ENCODE results near the gene ZDHHC14.

ZDHHC14 gene

GRCh38 chr6:157610451-157610999, 229.5 kb downstream of the ZDHHC14 start:
- no peak overlapping the region for H3K4me2 ChIP-seq (ENCODE audit: insufficient read depth, low read length, poor library complexity, severe bottlenecking)
- H2BK5ac ChIP-seq (ENCODE audit: low read length): no peak overlapping the region
- no peak overlapping the region for H3K23ac ChIP-seq (ENCODE audit: low read depth, low read length, poor library complexity)
- no CpG with 5 or more reads among the region's 9 CpGs for WGBS, 2 donors (ENCODE audit: extremely low coverage in 2 of 2, insufficient read length in 2 of 2, insufficient replicate concordance in 1 of 2)
- H3K36me3 ChIP-seq (replicated peaks in 1 of 2; ENCODE audit: control insufficient read depth in 2 of 2, insufficient read depth in 2 of 2, low read length in 2 of 2): no peaks in the 10 kb centered on the region
- no peaks in the 10 kb centered on the region for H3K27me3 ChIP-seq (ENCODE audit: control insufficient read depth in 3 of 3, insufficient read depth in 3 of 3, low read depth in 1 of 3, low read length in 3 of 3)
- no peak overlapping the region for H2BK12ac ChIP-seq (ENCODE audit: low read length)
- H2BK15ac ChIP-seq (ENCODE audit: low read length): no peak overlapping the region
- no peak overlapping the region for H2AFZ ChIP-seq (ENCODE audit: low read length)
- DNase-seq (ENCODE audit: low spot score): no peak
- H3K4ac ChIP-seq (ENCODE audit: low read length): no peak overlapping the region
- no peak overlapping the region for H3K9ac ChIP-seq (ENCODE audit: low read depth, low read length, poor library complexity)
- H4K8ac ChIP-seq (ENCODE audit: low read depth, low read length): no peak overlapping the region
- no peak overlapping the region for H2AK5ac ChIP-seq (ENCODE audit: low read depth, low read length)
- no peak overlapping the region for H3K14ac ChIP-seq (ENCODE audit: low read length)
- no peaks in the 10 kb centered on the region for H3K9me3 ChIP-seq (replicated peaks in 1 of 2; ENCODE audit: control insufficient read depth in 2 of 2, insufficient read depth in 1 of 2, low read depth in 1 of 2, low read length in 2 of 2)
- H3K27ac ChIP-seq (replicated peaks; ENCODE audit: low read length): no peak overlapping the region
- no peak overlapping the region for H3K4me3 ChIP-seq (ENCODE audit: low read length in 2 of 2)
- H4K91ac ChIP-seq (ENCODE audit: low read depth, low read length, poor library complexity): no peak overlapping the region
- no peak overlapping the region for H3K18ac ChIP-seq (ENCODE audit: low read length)
- H3K4me1 ChIP-seq (ENCODE audit: control insufficient read depth in 2 of 2, insufficient read depth in 1 of 2, low read depth in 1 of 2, low read length in 2 of 2): peaks cover 7 to 17% of the 10 kb centered on the region in 2 donors
- H3K79me1 ChIP-seq (ENCODE audit: low read depth, low read length): peaks cover 3% of the 10 kb centered on the region
- H2BK120ac ChIP-seq (ENCODE audit: low read depth, low read length): no peak overlapping the region

- Histone ChIP-seq H2BK15ac (ENCODE audit: low read length) (no peak overlapping the region), H2AFZ (ENCODE audit: low read length) (no peak overlapping the region), H3K4me2 (ENCODE audit: insufficient read depth, low read length, poor library complexity, severe bottlenecking) (no peak overlapping the region), H4K91ac (ENCODE audit: low read depth, low read length, poor library complexity) (no peak overlapping the region), H3K4me3 (ENCODE audit: low read length in 2 of 2) (no peak overlapping the region), H2AK5ac (ENCODE audit: low read depth, low read length) (no peak overlapping the region), H2BK12ac (ENCODE audit: low read length) (no peak overlapping the region), H3K4me1 (ENCODE audit: control insufficient read depth in 2 of 2, insufficient read depth in 1 of 2, low read depth in 1 of 2, low read length in 2 of 2) (peaks cover 7 to 17% of the 10 kb centered on the region in 2 donors), H3K9ac (ENCODE audit: low read depth, low read length, poor library complexity) (no peak overlapping the region), H2BK5ac (ENCODE audit: low read length) (no peak overlapping the region), H3K36me3 (replicated peaks in 1 of 2; ENCODE audit: control insufficient read depth in 2 of 2, insufficient read depth in 2 of 2, low read length in 2 of 2) (no peaks in the 10 kb centered on the region), H3K23ac (ENCODE audit: low read depth, low read length, poor library complexity) (no peak overlapping the region), H3K79me1 (ENCODE audit: low read depth, low read length) (peaks cover 3% of the 10 kb centered on the region), H2BK120ac (ENCODE audit: low read depth, low read length) (no peak overlapping the region), H3K14ac (ENCODE audit: low read length) (no peak overlapping the region), H3K27me3 (ENCODE audit: control insufficient read depth in 3 of 3, insufficient read depth in 3 of 3, low read depth in 1 of 3, low read length in 3 of 3) (no peaks in the 10 kb centered on the region), H3K27ac (replicated peaks; ENCODE audit: low read length) (no peak overlapping the region), H3K4ac (ENCODE audit: low read length) (no peak overlapping the region), H3K9me3 (replicated peaks in 1 of 2; ENCODE audit: control insufficient read depth in 2 of 2, insufficient read depth in 1 of 2, low read depth in 1 of 2, low read length in 2 of 2) (no peaks in the 10 kb centered on the region), H3K18ac (ENCODE audit: low read length) (no peak overlapping the region), H4K8ac (ENCODE audit: low read depth, low read length) (no peak overlapping the region)
- WGBS, 2 donors (ENCODE audit: extremely low coverage in 2 of 2, insufficient read length in 2 of 2, insufficient replicate concordance in 1 of 2): no CpG with 5 or more reads among the region's 3 CpGs
- DNase-seq (ENCODE audit: low spot score): no peak
Observed at GRCh38 chr6:157611406-157611805, 230.4 kb downstream of the ZDHHC14 start.

GRCh38 chr6:157613011-157613522, 232.1 kb downstream of the ZDHHC14 start:
- H3K27me3 ChIP-seq (ENCODE audit: control insufficient read depth in 3 of 3, insufficient read depth in 3 of 3, low read depth in 1 of 3, low read length in 3 of 3): no peaks in the 10 kb centered on the region
- H3K4me1 ChIP-seq (ENCODE audit: control insufficient read depth in 2 of 2, insufficient read depth in 1 of 2, low read depth in 1 of 2, low read length in 2 of 2): peaks cover 3% of the 10 kb centered on the region in 2 donors
- WGBS, 2 donors (ENCODE audit: extremely low coverage in 2 of 2, insufficient read length in 2 of 2, insufficient replicate concordance in 1 of 2): no CpG with 5 or more reads among the region's 7 CpGs
- no peak overlapping the region for H2BK5ac ChIP-seq (ENCODE audit: low read length)
- no peak overlapping the region for H2BK15ac ChIP-seq (ENCODE audit: low read length)
- no peak overlapping the region for H4K8ac ChIP-seq (ENCODE audit: low read depth, low read length)
- no peak overlapping the region for H3K4ac ChIP-seq (ENCODE audit: low read length)
- H4K91ac ChIP-seq (ENCODE audit: low read depth, low read length, poor library complexity): no peak overlapping the region
- no peak overlapping the region for H2AK5ac ChIP-seq (ENCODE audit: low read depth, low read length)
- H3K9me3 ChIP-seq (replicated peaks in 1 of 2; ENCODE audit: control insufficient read depth in 2 of 2, insufficient read depth in 1 of 2, low read depth in 1 of 2, low read length in 2 of 2): no peaks in the 10 kb centered on the region
- no peak for DNase-seq (ENCODE audit: low spot score)
- no peak overlapping the region for H2BK12ac ChIP-seq (ENCODE audit: low read length)
- H3K14ac ChIP-seq (ENCODE audit: low read length): no peak overlapping the region
- no peak overlapping the region for H3K4me2 ChIP-seq (ENCODE audit: insufficient read depth, low read length, poor library complexity, severe bottlenecking)
- H3K9ac ChIP-seq (ENCODE audit: low read depth, low read length, poor library complexity): no peak overlapping the region
- H3K36me3 ChIP-seq (replicated peaks in 1 of 2; ENCODE audit: control insufficient read depth in 2 of 2, insufficient read depth in 2 of 2, low read length in 2 of 2): no peaks in the 10 kb centered on the region
- no peak overlapping the region for H3K23ac ChIP-seq (ENCODE audit: low read depth, low read length, poor library complexity)
- H3K18ac ChIP-seq (ENCODE audit: low read length): no peak overlapping the region
- no peak overlapping the region for H3K4me3 ChIP-seq (ENCODE audit: low read length in 2 of 2)
- H3K79me1 ChIP-seq (ENCODE audit: low read depth, low read length): peaks cover 3% of the 10 kb centered on the region
- H2AFZ ChIP-seq (ENCODE audit: low read length): no peak overlapping the region
- H2BK120ac ChIP-seq (ENCODE audit: low read depth, low read length): no peak overlapping the region
- H3K27ac ChIP-seq (replicated peaks; ENCODE audit: low read length): no peak overlapping the region

DNA sequence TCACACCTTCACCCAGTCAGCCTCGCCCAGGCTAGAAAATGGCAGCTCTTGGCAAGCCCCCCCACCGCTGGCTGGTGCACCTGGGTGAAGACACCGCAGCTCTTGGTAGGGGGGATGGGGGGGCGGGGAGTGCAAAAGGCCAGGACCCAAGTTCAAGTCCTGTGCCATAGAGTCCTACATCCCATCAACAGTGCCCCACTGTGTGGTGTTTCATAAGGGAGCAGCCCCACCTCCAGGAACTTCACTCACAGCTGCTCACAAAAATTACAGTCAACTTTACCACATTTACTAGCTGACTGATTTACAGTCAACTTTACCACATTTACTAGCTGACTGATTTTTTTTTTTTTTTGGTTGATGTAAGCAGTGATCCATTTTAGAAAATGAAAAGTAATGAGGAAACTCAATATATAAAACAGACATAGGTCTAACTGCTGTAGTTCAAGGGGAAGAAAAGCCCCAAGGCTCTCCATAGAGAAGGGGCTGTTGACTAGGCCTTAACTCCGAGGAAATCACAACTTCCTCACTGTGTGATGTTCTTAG, 233.1 kb downstream of the ZDHHC14 start:
- Histone ChIP-seq H3K4ac (ENCODE audit: low read length) (no peak overlapping the region), H2BK5ac (ENCODE audit: low read length) (no peak overlapping the region), H3K4me1 (ENCODE audit: control insufficient read depth in 2 of 2, insufficient read depth in 1 of 2, low read depth in 1 of 2, low read length in 2 of 2) (peaks cover 0 to 2% of the 10 kb centered on the region in 2 donors), H3K9me3 (replicated peaks in 1 of 2; ENCODE audit: control insufficient read depth in 2 of 2, insufficient read depth in 1 of 2, low read depth in 1 of 2, low read length in 2 of 2) (no peaks in the 10 kb centered on the region), H4K91ac (ENCODE audit: low read depth, low read length, poor library complexity) (no peak overlapping the region), H3K14ac (ENCODE audit: low read length) (no peak overlapping the region), H3K18ac (ENCODE audit: low read length) (no peak overlapping the region), H3K79me1 (ENCODE audit: low read depth, low read length) (peaks cover 3% of the 10 kb centered on the region), H2BK12ac (ENCODE audit: low read length) (no peak overlapping the region), H3K4me3 (ENCODE audit: low read length in 2 of 2) (no peak overlapping the region), H2BK15ac (ENCODE audit: low read length) (no peak overlapping the region), H3K4me2 (ENCODE audit: insufficient read depth, low read length, poor library complexity, severe bottlenecking) (no peak overlapping the region), H2AK5ac (ENCODE audit: low read depth, low read length) (no peak overlapping the region), H2AFZ (ENCODE audit: low read length) (no peak overlapping the region), H2BK120ac (ENCODE audit: low read depth, low read length) (no peak overlapping the region), H4K8ac (ENCODE audit: low read depth, low read length) (no peak overlapping the region), H3K36me3 (replicated peaks in 1 of 2; ENCODE audit: control insufficient read depth in 2 of 2, insufficient read depth in 2 of 2, low read length in 2 of 2) (no peaks in the 10 kb centered on the region), H3K9ac (ENCODE audit: low read depth, low read length, poor library complexity) (no peak overlapping the region), H3K23ac (ENCODE audit: low read depth, low read length, poor library complexity) (no peak overlapping the region), H3K27me3 (ENCODE audit: control insufficient read depth in 3 of 3, insufficient read depth in 3 of 3, low read depth in 1 of 3, low read length in 3 of 3) (no peaks in the 10 kb centered on the region), H3K27ac (replicated peaks; ENCODE audit: low read length) (no peak overlapping the region)
- DNase-seq (ENCODE audit: low spot score): no peak
- WGBS, 2 donors (ENCODE audit: extremely low coverage in 2 of 2, insufficient read length in 2 of 2, insufficient replicate concordance in 1 of 2): no CpG with 5 or more reads among the region's 5 CpGs
